Prostate gland (tissue), 2 donors: Measurements from ENCODE around the gene WWOX. TPM values are rescaled to one million over a fixed set of nuclear protein-coding genes. Genes with fewer than 3 reads are reported as not detected.

Experiments used
- DNase-seq: peaks from one replicate; pipeline ENCODE4 v3.0.0-alpha.2; 2019; ENCODE audit warnings: low spot score
- H3K27ac ChIP-seq, 2 donors: fragments of 200-600 bp; sonication (generic); 2 replicates each; pipeline ENCODE4 v1.5.1; 2017 to 2019
- H3K27me3 ChIP-seq: fragments of 200-600 bp; sonication (generic); replicated peaks from 2 replicates; pipeline ENCODE4 v1.5.1; 2019; ENCODE audit not compliant: insufficient read depth
- H3K36me3 ChIP-seq, 2 donors: fragments of 200-600 bp; sonication (generic); 1 replicate in 1 of 2; 2 replicates in 1 of 2; pipeline versions ENCODE4 v1.5.1 to v1.8.1; 2017 to 2019
- H3K4me1 ChIP-seq: fragments of 200-600 bp; sonication (generic); replicated peaks from 2 replicates; pipeline ENCODE4 v1.5.1; 2019
- H3K4me3 ChIP-seq, 2 donors: fragments of 200-600 bp; sonication (generic); 2 replicates each; pipeline ENCODE4 v1.5.1; 2017 to 2019
- H3K9me3 ChIP-seq: fragments of 200-600 bp; sonication (generic); 2 replicates; pipeline ENCODE4 v1.5.1; 2017
- CTCF ChIP-seq, 4 experiments: fragments of 200-600 bp in 2 of 4; fragments of 450-650 bp in 2 of 4; sonication (generic) in 2 of 4; IDR thresholded peaks; 1 replicate in 3 of 4; 2 replicates in 1 of 4; pipeline ENCODE4 v1.5.1; 2016 to 2019; ENCODE audit warnings: antibody characterized with exemption in 4 of 4, mild to moderate bottlenecking in 2 of 4, moderate library complexity in 2 of 4
- POLR2A ChIP-seq: fragments of 450-650 bp; IDR thresholded peaks from one replicate; pipeline ENCODE4 v1.6.1; 2016; ENCODE audit warnings: antibody characterized with exemption, mild to moderate bottlenecking
- POLR2AphosphoS5 ChIP-seq: sonication (generic); formaldehyde crosslinking; IDR thresholded peaks from one replicate; pipeline ENCODE4 v1.6.1; 2017; ENCODE audit warnings: antibody characterized with exemption
- WGBS: methylation state at CpG from one replicate; pipeline ENCODE4 v1.1.5; 2018; 5-methylcytosine and 5-hydroxymethylcytosine counted together
- intact Hi-C: fragments of 100-400 bp; cut with DNase I; formaldehyde crosslinking; loops from one replicate; pipeline ENCODE4 v1.14.2; 2022
- total RNA-seq, 2 donors: library from RNA; depleted of rRNA; stranded (reverse); fragments of >200 nt; gene quantifications; one replicate each; pipeline ENCODE4 v1.1.0, GENCODE V29; 2016

WWOX gene
- total RNA-seq, 2 donors from 2014 or later = 93.2 to 99.4 TPM

- no peak overlapping the region for H3K27ac ChIP-seq
- intact Hi-C loops = no loop called here
- H3K27me3 ChIP-seq = no peaks in the 10 kb centered on the region
- H3K4me1 ChIP-seq = no peaks in the 10 kb centered on the region
- WGBS = 100% methylated on average over 1 of the region's 1 CpG
- no peak overlapping the region for H3K4me3 ChIP-seq
- no peaks in the 10 kb centered on the region for H3K9me3 ChIP-seq
- TF ChIP-seq POLR2A = no peak
- TF ChIP-seq POLR2AphosphoS5 = no peak
- no peak for TF ChIP-seq CTCF (IDR thresholded peaks at IDR 0.05)
- no peaks in the 10 kb centered on the region for H3K36me3 ChIP-seq
- DNase-seq = no peak
Observed at GRCh38 chr16:78731785-78732184, 632.3 kb downstream of the WWOX start.

GRCh38 chr16:78732696-78733095, 633.2 kb downstream of the WWOX start:
- intact Hi-C loops = no loop called here
- WGBS = 90% methylated on average over 7 of the region's 7 CpGs
- no peaks in the 10 kb centered on the region for H3K27me3 ChIP-seq
- no peaks in the 10 kb centered on the region for H3K9me3 ChIP-seq
- no peak overlapping the region for H3K4me3 ChIP-seq
- DNase-seq = no peak
- TF ChIP-seq POLR2A = no peak
- no peak for TF ChIP-seq CTCF (IDR thresholded peaks at IDR 0.05)
- no peak for TF ChIP-seq POLR2AphosphoS5
- no peak overlapping the region for H3K27ac ChIP-seq
- H3K4me1 ChIP-seq = no peaks in the 10 kb centered on the region
- H3K36me3 ChIP-seq = no peaks in the 10 kb centered on the region

GRCh38 chr16:78735337-78735736, 635.9 kb downstream of the WWOX start:
- intact Hi-C loops = no loop called here
- Histone ChIP-seq H3K9me3 (no peaks in the 10 kb centered on the region), H3K4me3 (no peak overlapping the region), H3K36me3 (no peaks in the 10 kb centered on the region), H3K27ac (no peak overlapping the region), H3K27me3 (no peaks in the 10 kb centered on the region), H3K4me1 (no peaks in the 10 kb centered on the region)
- no peak for DNase-seq
- no peak for TF ChIP-seq POLR2AphosphoS5
- no peak for TF ChIP-seq CTCF (IDR thresholded peaks at IDR 0.05)
- no peak for TF ChIP-seq POLR2A
- WGBS = 57% methylated on average over 6 of the region's 6 CpGs

GRCh38 chr16:78737630-78738029, 638.2 kb downstream of the WWOX start:
- H3K27ac ChIP-seq = no peak overlapping the region
- no peak for DNase-seq
- H3K27me3 ChIP-seq = no peaks in the 10 kb centered on the region
- H3K4me1 ChIP-seq = no peaks in the 10 kb centered on the region
- no peaks in the 10 kb centered on the region for H3K9me3 ChIP-seq
- no peak overlapping the region for H3K4me3 ChIP-seq
- H3K36me3 ChIP-seq = no peaks in the 10 kb centered on the region
- intact Hi-C loops = no loop called here
- WGBS = 77% methylated on average over 2 of the region's 2 CpGs
- TF ChIP-seq POLR2A (no peak), CTCF (IDR thresholded peaks at IDR 0.05) (no peak), POLR2AphosphoS5 (no peak)

GRCh38 chr16:78738557-78738956, 639.1 kb downstream of the WWOX start:
- no peak for TF ChIP-seq POLR2A
- TF ChIP-seq POLR2AphosphoS5 = no peak
- TF ChIP-seq CTCF (IDR thresholded peaks at IDR 0.05) = no peak
- Histone ChIP-seq H3K27me3 (no peaks in the 10 kb centered on the region), H3K4me3 (no peak overlapping the region), H3K36me3 (no peaks in the 10 kb centered on the region), H3K4me1 (no peaks in the 10 kb centered on the region), H3K27ac (no peak overlapping the region), H3K9me3 (no peaks in the 10 kb centered on the region)
- 93% methylated on average over 5 of the region's 5 CpGs for WGBS
- no peak for DNase-seq
- intact Hi-C loops = no loop called here
